NCI-H446 treated with DMSO at 0.1 percent for 48 hours (cell line): ENCODE results near the gene UGT8.

Experiments
- DNase-seq: peaks from one replicate; lab custom pipeline; 2025; lab: John Stamatoyannopoulos, UW

UGT8 gene

DNA sequence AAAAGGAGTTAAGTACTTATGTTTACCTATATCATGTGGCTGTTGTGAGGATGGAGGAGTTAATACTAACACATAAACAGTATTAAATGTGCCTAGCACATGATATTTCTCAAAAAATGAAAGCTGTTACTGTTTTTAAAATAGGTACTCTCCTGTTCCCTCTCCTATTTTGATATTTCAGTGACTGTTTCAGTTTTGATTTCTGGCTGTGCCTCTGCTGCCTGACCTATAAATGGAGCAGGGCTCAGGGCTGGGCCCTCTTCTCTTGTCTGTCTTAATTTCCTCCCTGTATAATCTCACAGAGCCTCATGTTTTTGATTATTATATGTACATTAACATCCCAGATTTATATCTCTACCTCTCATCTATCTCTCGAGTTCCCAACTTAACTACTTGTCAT lies 93.3 kb downstream of the UGT8 start:
- DNase-seq = no peak

DNA sequence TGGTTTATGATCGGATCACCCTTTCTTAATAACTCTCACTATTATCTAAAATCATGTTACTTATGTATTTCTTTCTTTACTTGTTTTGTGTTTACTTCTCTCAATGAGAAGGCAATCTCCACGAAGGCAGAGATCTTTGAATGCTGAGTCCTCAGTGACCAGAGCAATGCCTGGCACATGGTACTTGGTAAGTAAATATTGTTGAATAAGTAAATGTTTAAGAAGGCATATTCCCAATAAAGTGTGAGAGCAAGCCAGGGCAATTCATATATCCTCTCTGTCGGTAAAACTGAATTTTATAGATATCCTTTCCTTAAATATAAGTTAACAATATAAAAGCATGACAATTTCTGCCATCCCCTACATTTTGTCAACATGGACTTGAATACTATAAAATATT lies 94.4 kb downstream of the UGT8 start:
- DNase-seq = no peak

DNA sequence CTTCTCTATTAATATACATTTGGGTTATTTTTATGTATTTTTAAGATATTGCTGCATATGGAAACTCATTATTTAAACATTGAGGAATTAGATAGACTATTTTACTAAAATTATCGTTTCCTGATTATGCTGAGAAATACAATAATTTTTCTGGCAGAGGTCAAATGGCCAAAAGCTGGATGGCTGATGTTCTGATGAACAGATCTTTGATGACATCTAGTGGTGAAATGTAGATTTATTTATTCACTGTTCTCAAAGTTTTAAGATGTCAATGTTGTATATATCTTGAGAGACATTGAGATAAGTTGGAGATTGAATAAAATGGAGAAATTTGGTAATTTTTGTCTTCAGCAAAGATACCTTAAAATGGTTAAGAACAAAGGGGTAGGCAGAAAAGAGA lies 96.2 kb downstream of the UGT8 start:
- DNase-seq = peak; percentile 9

DNA sequence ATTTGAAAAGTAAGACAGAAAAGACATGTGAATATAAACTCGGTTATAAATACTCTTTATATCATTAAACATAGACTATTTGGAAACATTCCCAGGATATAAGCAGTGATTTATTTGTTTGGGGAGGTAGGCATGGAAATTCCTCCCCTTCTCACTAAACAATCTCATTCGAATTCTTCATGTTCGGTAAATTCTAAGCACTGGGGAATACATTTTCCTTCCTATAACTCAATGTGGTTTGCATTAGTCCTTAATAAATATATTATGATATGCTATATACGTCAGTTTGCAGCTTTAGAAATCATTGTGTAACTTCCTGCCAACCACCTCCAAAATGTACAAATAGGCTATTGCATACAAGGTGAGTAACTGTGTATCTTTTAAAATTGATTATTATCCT lies 99.6 kb downstream of the UGT8 start:
- no peak for DNase-seq

DNA sequence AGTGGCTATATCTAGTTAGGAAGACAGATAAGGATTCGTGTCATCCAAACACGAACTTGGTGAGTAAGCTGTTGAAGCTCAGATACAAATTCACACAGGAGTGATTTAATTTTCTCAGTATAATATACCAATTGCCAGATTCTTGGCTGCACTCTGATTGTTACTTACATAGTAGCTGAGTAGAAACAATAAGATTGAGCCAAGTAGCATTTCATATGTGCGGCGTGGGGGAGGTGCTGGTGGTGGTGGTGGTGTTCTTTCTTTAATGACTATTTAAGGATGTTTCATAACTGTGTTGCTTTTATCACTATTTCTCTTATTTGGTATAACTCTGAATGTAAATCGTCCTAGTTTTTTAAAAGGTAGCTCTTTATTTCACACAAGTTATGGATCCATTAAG lies 102.9 kb downstream of the UGT8 start:
- DNase-seq = peak; percentile 23

DNA sequence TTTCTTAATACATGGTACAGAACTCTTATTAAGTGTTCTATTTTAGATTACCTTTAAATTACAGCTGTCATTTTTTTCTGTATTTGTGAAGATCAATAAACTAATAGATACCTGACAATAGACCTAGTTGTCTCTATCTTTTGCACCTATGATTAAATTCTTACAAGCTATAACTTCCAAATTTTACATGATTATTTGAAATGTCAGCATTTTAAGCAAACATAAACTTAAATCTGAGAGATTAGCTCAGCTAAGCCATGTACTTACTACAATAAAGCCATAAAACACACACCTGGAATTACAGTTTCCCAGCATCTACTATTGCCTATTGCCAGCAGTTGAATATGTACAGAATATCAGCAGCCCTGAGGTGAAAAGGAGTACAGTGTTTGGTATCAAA lies 118.8 kb downstream of the UGT8 start:
- no peak for DNase-seq

DNA sequence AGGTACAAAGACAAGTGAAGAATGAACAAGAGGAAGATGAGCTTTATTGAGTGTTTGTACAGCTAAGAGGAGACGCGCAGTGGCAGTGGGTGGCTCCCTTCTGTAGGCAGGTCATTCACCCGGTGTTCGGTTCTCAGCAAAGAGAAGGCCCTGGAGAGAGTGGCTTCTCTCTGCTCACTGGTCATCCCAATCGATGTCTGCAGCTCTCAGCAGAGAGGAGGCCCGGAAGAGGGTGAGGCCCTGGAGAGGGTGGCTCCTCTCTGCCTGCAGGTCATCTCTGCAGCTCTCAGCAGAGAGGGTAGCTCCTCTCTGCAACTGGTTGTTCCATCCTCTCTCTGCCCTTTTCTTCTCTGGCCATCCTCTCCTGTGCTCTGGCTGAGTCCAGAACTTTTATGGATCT lies 126.5 kb downstream of the UGT8 start:
- no peak for DNase-seq

DNA sequence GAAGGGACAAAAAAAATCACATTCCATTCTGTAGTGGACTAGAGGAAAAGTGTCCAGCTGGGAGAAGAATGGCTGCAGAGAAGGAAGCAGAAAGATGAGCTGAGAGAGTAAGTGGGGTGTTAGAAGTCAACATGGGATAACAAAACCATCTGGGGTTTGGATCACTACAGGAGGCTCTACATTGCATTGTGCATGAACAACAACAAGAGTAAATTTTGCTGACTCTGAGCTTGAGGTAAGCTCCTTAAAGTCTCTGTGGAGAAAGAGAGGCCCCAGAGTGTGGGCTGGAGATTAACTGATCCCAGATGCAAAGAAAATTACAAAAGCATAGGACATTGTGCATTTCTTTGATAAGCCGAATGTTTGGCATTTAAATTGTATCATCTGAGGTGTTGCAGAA lies 128.9 kb downstream of the UGT8 start:
- DNase-seq = no peak
